Activated CD4-positive, alpha-beta T cell treated with anti-CD3 and anti-CD28 coated beads for 36 hours (primary cell): ENCODE results near the gene ERCC6L2. TPM values are rescaled to one million over a fixed set of nuclear protein-coding genes. Genes with fewer than 3 reads are reported as not detected.
A peak's percentile ranks its signal among the peaks of the same experiment; 100 is the strongest.

Experiments used
- ATAC-seq: fragments of 200-7000 bp; cut with Tn5 transposase; one replicate; pipeline ENCODE4 v1.10.0; 2021; ENCODE audit warnings: mild to moderate bottlenecking, moderate library complexity
- CTCF ChIA-PET: fragments of 350-600 bp; sonication (Branson Sonifier 250); formaldehyde crosslinking; loops from one replicate; lab custom pipeline; 2021; ENCODE audit warnings: antibody characterized with exemption; lab: Charles Lee
- POLR2A ChIA-PET: fragments of 350-600 bp; sonication (Branson Sonifier 250); formaldehyde crosslinking; loops from one replicate; lab custom pipeline; 2021; ENCODE audit warnings: antibody characterized with exemption, inconsistent platforms; lab: Charles Lee
- DNase-seq: peaks from one replicate; pipeline ENCODE4 v3.0.0-alpha.2; 2020
- H3K27ac Mint-ChIP-seq: one replicate; pipeline ENCODE4 v1.8.0; 2021; ENCODE audit warnings: mixed read lengths
- H3K27me3 Mint-ChIP-seq: one replicate; pipeline ENCODE4 v1.8.0; 2021; ENCODE audit warnings: mixed read lengths
- H3K36me3 Mint-ChIP-seq: one replicate; pipeline ENCODE4 v1.8.0; 2021; ENCODE audit warnings: low read depth, mixed read lengths
- H3K4me1 Mint-ChIP-seq: one replicate; pipeline ENCODE4 v1.8.0; 2021; ENCODE audit warnings: mixed read lengths
- H3K4me3 Mint-ChIP-seq: one replicate; pipeline ENCODE4 v1.8.0; 2021; ENCODE audit warnings: mild to moderate bottlenecking, moderate library complexity, mixed read lengths
- H3K9me3 Mint-ChIP-seq: one replicate; pipeline ENCODE4 v1.8.0; 2021; ENCODE audit warnings: low read depth, mixed read lengths
- intact Hi-C, 2 experiments: fragments of 100-400 bp; cut with DNase I in 1 of 2; cut with micrococcal nuclease in 1 of 2; formaldehyde crosslinking; loops; one replicate each; pipeline versions ENCODE4 v1.14.2 to v1.15.1; 2022 to 2024; cut with DNase I, micrococcal nuclease
- total RNA-seq, 2 experiments: library from RNA; stranded (reverse); gene quantifications; one replicate each; pipeline ENCODE4 v1.2.3, GENCODE V29; 2021

ERCC6L2 gene
- total RNA-seq, 2 experiments from 2014 or later: 24.0 to 25.9 TPM

DNA sequence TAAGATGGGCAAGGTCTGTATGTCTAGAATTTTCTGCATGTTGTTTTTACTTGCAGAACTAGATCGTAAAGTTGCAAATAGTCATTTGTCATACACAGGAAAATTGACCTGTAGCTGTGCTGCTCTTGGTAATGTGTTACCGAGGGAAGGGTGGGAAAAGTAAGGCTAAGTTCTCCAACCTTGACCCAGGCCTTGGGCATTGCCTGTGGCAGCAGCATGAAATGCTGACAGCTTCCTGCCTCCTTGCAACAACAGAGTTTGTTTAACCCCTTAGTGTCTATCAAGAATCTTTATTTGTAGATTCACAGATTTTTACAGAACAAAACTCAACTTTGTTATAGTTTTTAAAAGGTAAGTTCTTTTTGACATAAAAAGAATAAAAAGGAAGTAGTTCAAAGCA, 48.3 kb downstream of the ERCC6L2 start:
- no peak overlapping the region for H3K4me3 Mint-ChIP-seq
- intact Hi-C loops: no loop called here
- no peak overlapping the region for H3K27ac Mint-ChIP-seq
- POLR2A ChIA-PET: no interaction called here
- CTCF ChIA-PET: no interaction called here
- DNase-seq: no peak
- no peak for ATAC-seq
- no peaks in the 10 kb centered on the region for H3K9me3 Mint-ChIP-seq
- peaks cover 2% of the 10 kb centered on the region for H3K4me1 Mint-ChIP-seq
- H3K27me3 Mint-ChIP-seq: no peaks in the 10 kb centered on the region
- H3K36me3 Mint-ChIP-seq: peaks cover 24% of the 10 kb centered on the region

- intact Hi-C loops: no loop called here
- Mint-ChIP-seq H3K4me3 (no peak overlapping the region), H3K36me3 (peaks cover 24% of the 10 kb centered on the region), H3K27ac (no peak overlapping the region), H3K9me3 (no peaks in the 10 kb centered on the region), H3K27me3 (no peaks in the 10 kb centered on the region), H3K4me1 (peaks cover 2% of the 10 kb centered on the region)
- ChIA-PET CTCF (interaction anchor here (0.8 to 1.3 kb wide), 2 partner anchors 19 to 46 kb away, joined by 3 to 4 read pairs; no protein-coding TSS in a partner anchor), POLR2A (no interaction called here)
- DNase-seq: no peak
- ATAC-seq: no peak
Measured at GRCh38 chr9:95924987-95925386, 49.5 kb downstream of the ERCC6L2 start.

DNA sequence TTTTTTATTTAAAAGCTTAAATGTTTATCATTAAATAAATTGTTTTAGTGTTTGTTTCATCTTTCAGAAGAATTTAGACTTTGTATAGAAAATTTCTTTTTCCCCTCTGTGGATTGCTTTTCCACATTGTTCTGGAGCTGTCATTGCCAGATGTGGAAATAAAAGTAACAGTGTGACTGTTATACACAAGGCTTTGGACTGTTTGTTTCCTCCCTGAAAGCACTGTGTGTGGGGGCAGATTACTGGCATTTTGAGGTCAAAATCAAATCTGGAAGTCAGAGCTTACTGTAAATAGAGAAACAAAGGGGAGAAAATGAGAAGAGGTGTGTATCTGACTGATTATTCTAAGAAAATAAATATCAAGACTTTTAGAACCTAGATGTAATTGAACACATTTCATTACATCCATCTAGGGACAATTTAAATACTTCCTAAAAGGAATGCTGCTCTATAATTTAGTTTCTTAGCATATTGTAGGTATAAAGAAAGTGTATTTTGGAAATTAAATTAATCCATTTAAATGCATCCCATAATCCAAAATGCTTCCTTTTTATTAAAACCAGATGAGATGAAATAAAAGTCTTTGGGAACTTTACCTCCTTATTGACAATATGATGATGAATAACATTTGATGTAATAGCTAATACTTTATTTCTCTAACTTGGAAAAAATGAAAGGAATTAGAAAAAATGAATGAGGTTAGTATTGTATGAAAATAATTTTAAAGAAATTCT, 51.9 kb downstream of the ERCC6L2 start:
- H3K4me1 Mint-ChIP-seq: peaks cover 2% of the 10 kb centered on the region
- CTCF ChIA-PET: no interaction called here
- ATAC-seq: peak; percentile 16
- no peaks in the 10 kb centered on the region for H3K9me3 Mint-ChIP-seq
- intact Hi-C loops: no loop called here
- no peaks in the 10 kb centered on the region for H3K27me3 Mint-ChIP-seq
- POLR2A ChIA-PET: interaction anchor here (0.7 kb wide), 1 partner anchor 81 kb away, joined by 3 read pairs; no protein-coding TSS in a partner anchor
- DNase-seq: no peak
- H3K4me3 Mint-ChIP-seq: no peak overlapping the region
- no peak overlapping the region for H3K27ac Mint-ChIP-seq
- H3K36me3 Mint-ChIP-seq: peaks cover 38% of the 10 kb centered on the region

- Mint-ChIP-seq H3K27me3 (no peaks in the 10 kb centered on the region), H3K9me3 (peaks cover 1% of the 10 kb centered on the region), H3K4me1 (peaks cover 2% of the 10 kb centered on the region), H3K4me3 (no peak overlapping the region), H3K27ac (no peak overlapping the region), H3K36me3 (peaks cover 50% of the 10 kb centered on the region)
- DNase-seq (no peak), ATAC-seq (no peak)
- POLR2A ChIA-PET: no interaction called here
- CTCF ChIA-PET: interaction anchor here (1.3 kb wide), 1 partner anchor 10 kb away, joined by 3 read pairs; no protein-coding TSS in a partner anchor
- intact Hi-C loops: no loop called here
Measured at GRCh38 chr9:95930277-95930676, 54.8 kb downstream of the ERCC6L2 start.

DNA sequence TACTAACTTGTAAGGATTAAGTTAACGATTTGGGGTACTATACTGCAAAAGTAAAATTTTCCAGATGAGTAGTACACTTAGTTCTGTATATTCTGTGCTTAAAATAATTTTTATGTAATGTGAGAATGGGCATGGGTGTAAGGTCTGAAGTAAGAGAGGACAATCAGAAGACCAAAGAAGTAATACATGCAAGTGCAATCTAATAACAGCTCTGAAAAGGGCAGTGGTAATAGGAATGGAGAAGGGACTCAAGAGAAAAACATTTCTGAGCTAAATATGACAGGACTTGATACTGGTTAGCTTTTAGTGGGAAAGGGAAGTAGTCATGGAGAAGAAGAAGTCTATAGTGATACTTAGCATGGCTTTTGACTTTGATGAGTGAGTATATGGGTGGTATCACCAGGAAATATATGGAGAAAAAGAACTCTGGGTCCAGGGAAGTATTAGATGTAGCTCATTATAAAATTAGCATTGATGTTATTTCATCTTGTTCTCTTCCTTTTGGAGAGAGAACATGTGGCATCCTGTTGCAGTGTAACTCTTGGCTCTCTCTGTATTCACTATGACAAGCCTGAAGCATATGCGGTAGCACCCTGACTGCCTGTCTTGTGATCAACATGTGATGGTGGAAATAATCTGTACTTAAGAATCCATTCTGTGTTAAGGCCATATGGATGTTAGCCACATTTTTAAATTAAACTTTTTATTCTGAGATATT, 60.5 kb downstream of the ERCC6L2 start:
- Mint-ChIP-seq H3K4me3 (no peak overlapping the region), H3K27me3 (no peaks in the 10 kb centered on the region), H3K27ac (no peak overlapping the region), H3K4me1 (no peaks in the 10 kb centered on the region), H3K9me3 (peaks cover 10% of the 10 kb centered on the region), H3K36me3 (peaks cover 78% of the 10 kb centered on the region)
- ATAC-seq: no peak
- no peak for DNase-seq
- intact Hi-C loops: no loop called here
- ChIA-PET CTCF (interaction anchor here (0.8 kb wide), 1 partner anchor 11 kb away, joined by 3 read pairs; no protein-coding TSS in a partner anchor), POLR2A (no interaction called here)

- ATAC-seq (no peak), DNase-seq (no peak)
- H3K27ac Mint-ChIP-seq: no peak overlapping the region
- intact Hi-C loops: no loop called here
- no peak overlapping the region for H3K4me3 Mint-ChIP-seq
- CTCF ChIA-PET: no interaction called here
- H3K27me3 Mint-ChIP-seq: no peaks in the 10 kb centered on the region
- H3K9me3 Mint-ChIP-seq: peaks cover 10% of the 10 kb centered on the region
- H3K4me1 Mint-ChIP-seq: no peaks in the 10 kb centered on the region
- peaks cover 76% of the 10 kb centered on the region for H3K36me3 Mint-ChIP-seq
- POLR2A ChIA-PET: no interaction called here
Measured at GRCh38 chr9:95936579-95937075, 61.1 kb downstream of the ERCC6L2 start.

DNA sequence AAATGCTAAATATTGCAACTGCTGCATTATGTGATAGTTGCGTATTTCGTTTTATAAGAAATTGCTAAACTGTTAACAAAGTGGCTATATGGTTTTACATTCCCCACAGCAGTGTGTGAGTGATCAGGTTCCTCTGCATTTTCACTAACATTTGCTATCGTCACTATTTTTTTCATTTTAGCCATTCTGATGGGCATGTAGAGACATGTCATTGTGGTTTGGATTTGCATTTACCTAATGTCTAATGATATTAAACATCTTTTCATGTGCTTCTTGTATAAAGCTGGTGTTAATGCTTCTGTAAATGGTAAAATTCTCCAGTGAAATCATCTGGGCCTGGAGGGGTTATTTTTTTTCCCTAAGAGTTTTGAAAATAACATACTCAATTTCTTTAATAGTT, 61.6 kb downstream of the ERCC6L2 start:
- H3K27me3 Mint-ChIP-seq: no peaks in the 10 kb centered on the region
- ATAC-seq (no peak), DNase-seq (no peak)
- peaks cover 76% of the 10 kb centered on the region for H3K36me3 Mint-ChIP-seq
- CTCF ChIA-PET: interaction anchor here (0.9 to 1.1 kb wide), 2 partner anchors 27 to 70 kb away, joined by 3 read pairs; no protein-coding TSS in a partner anchor
- H3K27ac Mint-ChIP-seq: no peak overlapping the region
- H3K4me3 Mint-ChIP-seq: no peak overlapping the region
- POLR2A ChIA-PET: no interaction called here
- H3K4me1 Mint-ChIP-seq: no peaks in the 10 kb centered on the region
- intact Hi-C loops: no loop called here
- peaks cover 10% of the 10 kb centered on the region for H3K9me3 Mint-ChIP-seq

GRCh38 chr9:95938724-95939123, 63.2 kb downstream of the ERCC6L2 start:
- no peak for DNase-seq
- peaks cover 12% of the 10 kb centered on the region for H3K9me3 Mint-ChIP-seq
- H3K36me3 Mint-ChIP-seq: peaks cover 79% of the 10 kb centered on the region
- no peaks in the 10 kb centered on the region for H3K27me3 Mint-ChIP-seq
- no peak overlapping the region for H3K27ac Mint-ChIP-seq
- H3K4me1 Mint-ChIP-seq: no peaks in the 10 kb centered on the region
- intact Hi-C loops: no loop called here
- H3K4me3 Mint-ChIP-seq: no peak overlapping the region
- CTCF ChIA-PET: no interaction called here
- no peak for ATAC-seq
- POLR2A ChIA-PET: no interaction called here

DNA sequence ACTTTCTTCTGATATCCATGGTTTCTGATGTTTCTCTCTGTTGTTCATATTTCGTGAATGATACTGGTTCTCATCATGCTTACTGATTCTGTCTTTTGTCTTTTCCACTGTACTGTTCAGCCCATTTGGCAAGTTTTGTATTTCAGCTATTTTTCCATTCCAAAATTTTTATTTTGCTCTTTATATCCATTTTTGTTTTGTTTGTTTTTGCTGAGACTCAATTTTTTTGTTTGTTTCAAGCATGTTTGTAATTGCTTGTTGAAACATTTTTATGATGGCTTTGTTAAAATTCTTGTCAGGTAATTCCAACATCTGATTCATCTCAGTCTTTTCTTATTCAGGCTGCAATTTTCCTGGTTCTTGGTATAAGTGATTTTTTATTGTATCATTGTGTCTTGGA, 64.0 kb downstream of the ERCC6L2 start:
- ChIA-PET POLR2A (no interaction called here), CTCF (interaction anchor here (1.0 kb wide), 1 partner anchor 9 kb away, joined by 3 read pairs; no protein-coding TSS in a partner anchor)
- Mint-ChIP-seq H3K4me3 (no peak overlapping the region), H3K27ac (no peak overlapping the region), H3K4me1 (no peaks in the 10 kb centered on the region), H3K27me3 (no peaks in the 10 kb centered on the region), H3K9me3 (peaks cover 12% of the 10 kb centered on the region), H3K36me3 (peaks cover 84% of the 10 kb centered on the region)
- ATAC-seq: no peak
- no peak for DNase-seq
- intact Hi-C loops: no loop called here

DNA sequence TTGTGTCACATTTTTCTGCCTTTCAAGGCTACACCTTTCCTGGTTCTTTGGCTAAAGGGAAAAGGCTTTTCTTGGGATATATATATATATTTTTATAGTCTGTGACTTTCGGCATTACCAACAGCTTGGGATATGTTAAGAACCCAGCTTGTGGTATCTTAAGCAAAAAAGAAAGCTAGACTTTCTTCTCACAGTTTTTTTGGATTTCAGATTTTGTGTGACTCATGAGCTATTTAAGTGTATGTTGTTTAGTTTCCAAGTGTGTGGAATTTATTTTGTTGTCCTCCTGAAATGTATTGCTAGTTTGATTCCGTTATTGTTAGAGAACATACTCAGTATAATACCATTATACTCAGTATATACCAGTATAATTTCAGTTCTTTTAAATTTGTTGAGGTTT, 64.8 kb downstream of the ERCC6L2 start:
- intact Hi-C loops: no loop called here
- CTCF ChIA-PET: interaction anchor here (1.0 kb wide), 1 partner anchor 10 kb away, joined by 3 read pairs; no protein-coding TSS in a partner anchor

GRCh38 chr9:95942016-95942415, 66.5 kb downstream of the ERCC6L2 start:
- H3K4me3 Mint-ChIP-seq: no peak overlapping the region
- H3K27ac Mint-ChIP-seq: no peak overlapping the region
- CTCF ChIA-PET: interaction anchor here (0.7 kb wide), 1 partner anchor 205 kb away, joined by 3 read pairs; no protein-coding TSS in a partner anchor
- ATAC-seq: no peak
- H3K27me3 Mint-ChIP-seq: no peaks in the 10 kb centered on the region
- peaks cover 82% of the 10 kb centered on the region for H3K36me3 Mint-ChIP-seq
- peaks cover 15% of the 10 kb centered on the region for H3K9me3 Mint-ChIP-seq
- POLR2A ChIA-PET: no interaction called here
- intact Hi-C loops: no loop called here
- H3K4me1 Mint-ChIP-seq: no peaks in the 10 kb centered on the region
- DNase-seq: no peak

More for the DNA sequence above, 64.8 kb downstream of the ERCC6L2 start:
- ATAC-seq (no peak), DNase-seq (no peak)
- peaks cover 82% of the 10 kb centered on the region for H3K36me3 Mint-ChIP-seq
- H3K27ac Mint-ChIP-seq: no peak overlapping the region
- H3K4me1 Mint-ChIP-seq: no peaks in the 10 kb centered on the region
- H3K9me3 Mint-ChIP-seq: peaks cover 11% of the 10 kb centered on the region
- H3K4me3 Mint-ChIP-seq: no peak overlapping the region
- POLR2A ChIA-PET: no interaction called here
- no peaks in the 10 kb centered on the region for H3K27me3 Mint-ChIP-seq
